ENCODE data around the gene RAB7A.

RAB7A gene

GRCh38 chr3:128800241-128801187 lies 74.5 kb downstream of the RAB7A start:
- no peak overlapping the region for H3K4me3 ChIP-seq (ENCODE audit: low read length)
- TF ChIP-seq CTCF (IDR thresholded peaks at IDR 0.05; ENCODE audit: insufficient read depth, low read depth, low read length, missing control alignments), result no peak
- no peak for DNase-seq (ENCODE audit: low read depth)

GRCh38 chr3:128801779-128802380 lies 75.9 kb downstream of the RAB7A start:
- TF ChIP-seq CTCF (IDR thresholded peaks at IDR 0.05; ENCODE audit: insufficient read depth, low read depth, low read length, missing control alignments), result no peak
- no peak overlapping the region for H3K4me3 ChIP-seq (ENCODE audit: low read length)
- no peak for DNase-seq (ENCODE audit: low read depth)

- H3K4me3 ChIP-seq (ENCODE audit: low read length), result no peak overlapping the region
- no peak for DNase-seq (ENCODE audit: low read depth)
- no peak for TF ChIP-seq CTCF (IDR thresholded peaks at IDR 0.05; ENCODE audit: insufficient read depth, low read depth, low read length, missing control alignments)
Measured at GRCh38 chr3:128803307-128803706, 77.3 kb downstream of the RAB7A start.

GRCh38 chr3:128804017-128804810 lies 78.2 kb downstream of the RAB7A start:
- H3K4me3 ChIP-seq (ENCODE audit: low read length), result no peak overlapping the region
- no peak for TF ChIP-seq CTCF (IDR thresholded peaks at IDR 0.05; ENCODE audit: insufficient read depth, low read depth, low read length, missing control alignments)
- DNase-seq (ENCODE audit: low read depth), result no peak

GRCh38 chr3:128804811-128805155 lies 78.8 kb downstream of the RAB7A start:
- no peak overlapping the region for H3K4me3 ChIP-seq (ENCODE audit: low read length)
- no peak for TF ChIP-seq CTCF (IDR thresholded peaks at IDR 0.05; ENCODE audit: insufficient read depth, low read depth, low read length, missing control alignments)
- DNase-seq (ENCODE audit: low read depth), result no peak

- TF ChIP-seq CTCF (IDR thresholded peaks at IDR 0.05; ENCODE audit: insufficient read depth, low read depth, low read length, missing control alignments), result no peak
- peak; percentile 84 for DNase-seq (ENCODE audit: low read depth)
- no peak overlapping the region for H3K4me3 ChIP-seq (ENCODE audit: low read length)
Measured at GRCh38 chr3:128805772-128806171, 79.8 kb downstream of the RAB7A start.
